Activated CD8-positive, alpha-beta memory T cell treated with anti-CD3 and anti-CD28 coated beads, Interleukin-2, amount 10 ng/mL, durations not matched to agents 7 days and 5 days (primary cell): Measurements from ENCODE around the gene JDP2. TPM values are rescaled to one million over a fixed set of nuclear protein-coding genes. Genes with fewer than 3 reads are reported as not detected.

Experiments used
- ATAC-seq: fragments of 150-1000 bp; cut with Tn5 transposase; one replicate; pipeline ENCODE4 v1.10.0; 2021; ENCODE audit warnings: moderate library complexity
- CTCF ChIA-PET: fragments of 350-600 bp; sonication (Branson Sonifier 250); formaldehyde crosslinking; loops from one replicate; lab custom pipeline; 2021; ENCODE audit warnings: antibody characterized with exemption; lab: Charles Lee
- DNase-seq: peaks from one replicate; pipeline ENCODE4 v3.0.0-alpha.2; 2020
- H3K27ac Mint-ChIP-seq: one replicate; pipeline ENCODE4 v1.8.0; 2021; ENCODE audit warnings: mild to moderate bottlenecking, mixed read lengths
- H3K27me3 Mint-ChIP-seq: one replicate; pipeline ENCODE4 v1.8.0; 2021; ENCODE audit warnings: mixed read lengths
- H3K36me3 Mint-ChIP-seq: one replicate; pipeline ENCODE4 v1.8.0; 2021; ENCODE audit warnings: mild to moderate bottlenecking, mixed read lengths
- H3K4me1 Mint-ChIP-seq: one replicate; pipeline ENCODE4 v1.8.0; 2021; ENCODE audit warnings: mixed read lengths
- H3K4me3 Mint-ChIP-seq: one replicate; pipeline ENCODE4 v1.8.0; 2021; ENCODE audit warnings: mild to moderate bottlenecking, moderate library complexity, mixed read lengths
- H3K9me3 Mint-ChIP-seq: one replicate; pipeline ENCODE4 v1.8.0; 2022; ENCODE audit warnings: low read depth, mixed read lengths
- total RNA-seq, 2 experiments: library from RNA; stranded (reverse); gene quantifications; one replicate each; pipeline ENCODE4 v1.2.3, GENCODE V29; 2021

JDP2 gene
- total RNA-seq, 2 experiments from 2014 or later: 0.75 to 1.1 TPM

GRCh38 chr14:75457648-75458165, 29.9 kb downstream of the JDP2 start:
- H3K27ac Mint-ChIP-seq: no peak overlapping the region
- no peak for ATAC-seq
- H3K4me1 Mint-ChIP-seq: peaks cover 25% of the 10 kb centered on the region
- CTCF ChIA-PET: interaction anchor here (1.1 to 1.6 kb wide), 2 partner anchors 31 to 155 kb away, joined by 3 read pairs; no protein-coding TSS in a partner anchor
- no peak overlapping the region for H3K4me3 Mint-ChIP-seq
- no peaks in the 10 kb centered on the region for H3K9me3 Mint-ChIP-seq
- no peaks in the 10 kb centered on the region for H3K27me3 Mint-ChIP-seq
- DNase-seq: no peak
- H3K36me3 Mint-ChIP-seq: no peaks in the 10 kb centered on the region

DNA sequence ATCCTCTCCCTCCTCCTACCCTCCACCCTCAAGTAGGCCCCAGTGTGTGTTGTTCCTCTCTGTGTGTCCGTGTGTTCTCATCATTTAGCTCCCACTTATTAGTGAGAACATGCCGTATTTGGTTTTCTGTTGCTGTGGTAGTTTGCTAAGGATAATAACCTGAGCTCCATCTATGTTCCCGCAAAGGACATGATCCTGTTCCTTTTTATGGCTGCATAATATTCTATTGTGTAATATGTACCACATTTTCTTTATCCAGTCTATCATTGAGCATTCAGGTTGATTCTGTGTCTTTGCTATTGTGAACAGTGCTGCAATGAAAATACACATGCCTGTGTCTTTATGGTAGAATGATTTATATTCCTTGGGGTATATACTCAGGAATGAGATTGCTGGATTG, 30.5 kb downstream of the JDP2 start:
- no peak for ATAC-seq
- no peak for DNase-seq
- H3K4me3 Mint-ChIP-seq: no peak overlapping the region
- H3K27ac Mint-ChIP-seq: peak overlapping the region; percentile 81
- peaks cover 25% of the 10 kb centered on the region for H3K4me1 Mint-ChIP-seq
- no peaks in the 10 kb centered on the region for H3K36me3 Mint-ChIP-seq
- no peaks in the 10 kb centered on the region for H3K9me3 Mint-ChIP-seq
- no peaks in the 10 kb centered on the region for H3K27me3 Mint-ChIP-seq
- CTCF ChIA-PET: interaction anchor here (1.1 to 1.6 kb wide), 3 partner anchors 30 to 150 kb away, joined by 3 to 7 read pairs (median 7); no protein-coding TSS in a partner anchor

DNA sequence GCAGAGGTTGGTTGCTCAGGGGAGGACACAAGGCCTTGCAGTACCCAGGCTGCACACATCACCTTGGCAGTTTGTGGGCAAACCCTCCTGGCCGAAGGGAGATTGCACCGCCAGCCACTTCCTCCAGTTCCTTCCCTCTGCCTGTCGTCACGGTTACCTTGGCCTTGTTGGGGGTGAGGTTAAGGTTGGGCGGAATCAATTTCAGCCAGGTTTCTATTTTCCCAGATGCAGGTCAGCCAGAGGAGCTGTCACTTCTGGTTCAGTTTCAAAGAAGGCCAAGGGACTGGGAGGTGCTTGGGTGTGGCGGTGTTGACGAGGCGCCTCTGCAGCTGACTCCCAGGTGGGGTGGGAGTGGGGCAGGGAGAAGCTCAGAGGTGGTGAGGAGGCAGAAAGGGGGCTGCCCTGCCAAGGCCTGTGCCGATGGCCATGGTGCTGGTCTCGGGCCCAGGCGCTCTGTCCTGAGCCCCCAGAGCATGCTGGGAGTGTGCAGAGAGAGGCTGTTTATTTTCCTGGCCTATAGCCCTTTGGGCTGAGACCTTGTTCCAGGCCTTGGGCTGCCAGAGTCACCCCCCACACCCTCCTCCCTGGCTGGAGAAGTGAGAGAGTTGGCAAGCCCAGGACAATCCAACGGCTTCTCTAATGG, 31.4 kb downstream of the JDP2 start:
- no peaks in the 10 kb centered on the region for H3K9me3 Mint-ChIP-seq
- DNase-seq: peak; percentile 67
- peak overlapping the region; percentile 81 for H3K27ac Mint-ChIP-seq
- no peaks in the 10 kb centered on the region for H3K36me3 Mint-ChIP-seq
- H3K4me3 Mint-ChIP-seq: no peak overlapping the region
- peak; percentile 55 for ATAC-seq
- no peaks in the 10 kb centered on the region for H3K27me3 Mint-ChIP-seq
- CTCF ChIA-PET: interaction anchor here (1.1 to 1.5 kb wide), 2 partner anchors 30 to 151 kb away, joined by 7 read pairs; no protein-coding TSS in a partner anchor
- H3K4me1 Mint-ChIP-seq: peaks cover 17% of the 10 kb centered on the region

DNA sequence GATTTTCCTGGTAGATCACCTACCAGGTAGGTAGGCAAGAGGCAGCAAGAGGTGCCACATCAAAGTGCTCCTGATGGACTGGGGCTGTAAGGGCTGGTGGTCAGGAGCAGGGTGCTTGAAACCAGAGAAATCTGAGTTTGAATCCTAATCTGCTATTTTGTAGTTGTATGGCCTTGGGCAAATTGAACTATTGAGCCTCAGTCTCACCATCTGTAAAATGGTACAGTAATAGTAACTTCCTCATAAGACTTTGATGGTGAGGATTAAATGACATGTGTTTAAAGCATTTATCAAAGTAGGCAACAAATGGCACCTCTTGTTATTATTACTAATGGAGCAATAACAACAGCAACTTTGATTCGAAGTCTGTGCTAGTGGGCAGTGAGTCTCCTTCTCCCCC, 32.0 kb downstream of the JDP2 start:
- ATAC-seq: no peak
- no peaks in the 10 kb centered on the region for H3K9me3 Mint-ChIP-seq
- CTCF ChIA-PET: interaction anchor here (1.5 kb wide), 1 partner anchor 151 kb away, joined by 7 read pairs; no protein-coding TSS in a partner anchor
- DNase-seq: no peak
- no peaks in the 10 kb centered on the region for H3K36me3 Mint-ChIP-seq
- no peaks in the 10 kb centered on the region for H3K27me3 Mint-ChIP-seq
- no peak overlapping the region for H3K4me3 Mint-ChIP-seq
- peaks cover 15% of the 10 kb centered on the region for H3K4me1 Mint-ChIP-seq
- H3K27ac Mint-ChIP-seq: no peak overlapping the region

- ATAC-seq (no peak), DNase-seq (no peak)
- peaks cover 16% of the 10 kb centered on the region for H3K4me1 Mint-ChIP-seq
- H3K36me3 Mint-ChIP-seq: no peaks in the 10 kb centered on the region
- CTCF ChIA-PET: no interaction called here
- H3K4me3 Mint-ChIP-seq: no peak overlapping the region
- no peaks in the 10 kb centered on the region for H3K9me3 Mint-ChIP-seq
- H3K27me3 Mint-ChIP-seq: no peaks in the 10 kb centered on the region
- no peak overlapping the region for H3K27ac Mint-ChIP-seq
Observed at GRCh38 chr14:75460394-75460793, 32.6 kb downstream of the JDP2 start.

GRCh38 chr14:75461303-75461702, 33.5 kb downstream of the JDP2 start:
- H3K36me3 Mint-ChIP-seq: no peaks in the 10 kb centered on the region
- H3K4me3 Mint-ChIP-seq: no peak overlapping the region
- H3K4me1 Mint-ChIP-seq: peaks cover 22% of the 10 kb centered on the region
- H3K27me3 Mint-ChIP-seq: no peaks in the 10 kb centered on the region
- no peak overlapping the region for H3K27ac Mint-ChIP-seq
- ATAC-seq (no peak), DNase-seq (no peak)
- CTCF ChIA-PET: no interaction called here
- H3K9me3 Mint-ChIP-seq: no peaks in the 10 kb centered on the region

DNA sequence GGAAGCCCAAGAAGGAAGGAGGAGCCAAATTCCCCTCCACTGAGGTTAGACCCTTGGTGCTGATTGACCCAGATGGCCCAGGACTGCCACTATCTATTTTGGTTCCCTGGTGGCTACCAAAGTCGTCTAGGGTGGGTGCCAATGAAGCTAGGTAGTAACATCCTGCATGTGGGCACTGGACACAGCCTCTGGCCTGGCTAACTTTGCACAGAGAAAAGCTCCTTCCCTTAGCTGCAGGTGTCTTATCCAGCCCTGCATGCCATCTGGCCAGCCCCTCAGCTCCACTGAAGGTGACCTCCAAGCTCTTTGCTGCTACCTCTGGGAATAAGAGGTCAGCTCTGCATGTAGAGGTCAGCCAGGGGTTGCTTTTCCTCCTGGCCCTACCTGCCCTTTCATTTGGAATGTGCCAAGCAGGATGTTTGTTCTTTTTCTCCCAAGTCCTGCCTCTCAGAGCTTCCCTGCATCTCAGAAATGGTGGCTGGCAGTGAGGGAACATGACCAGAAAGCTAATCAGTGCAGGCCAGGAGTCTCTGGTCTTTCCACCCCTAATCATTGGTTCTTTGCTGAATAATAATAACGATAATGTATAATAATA, 34.0 kb downstream of the JDP2 start:
- Mint-ChIP-seq H3K27ac (no peak overlapping the region), H3K4me1 (peaks cover 28% of the 10 kb centered on the region)
- CTCF ChIA-PET: interaction anchor here (0.6 to 2.0 kb wide), 2 partner anchors 8 to 366 kb away, joined by 3 to 5 read pairs; no protein-coding TSS in a partner anchor

DNA sequence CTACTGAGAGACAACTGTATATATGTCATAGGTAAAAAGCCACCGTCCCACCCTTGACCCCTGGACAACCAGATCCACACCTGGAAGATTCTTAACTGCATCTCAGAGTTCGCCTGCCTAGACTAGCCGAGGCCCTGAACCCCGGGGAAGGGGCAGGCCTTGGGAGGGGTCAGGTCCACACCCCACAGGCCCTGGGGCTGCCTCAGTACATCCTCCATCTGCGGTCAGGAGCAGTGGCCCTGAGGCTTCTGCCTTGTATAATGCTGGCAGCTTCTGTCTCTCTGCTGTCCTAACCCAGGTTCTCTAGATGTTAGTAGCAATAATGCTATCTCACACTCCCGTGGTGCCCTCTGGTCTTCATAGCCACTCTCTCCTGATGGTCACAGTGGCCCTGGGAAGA, 36.8 kb downstream of the JDP2 start:
- no peak overlapping the region for H3K4me3 Mint-ChIP-seq
- ATAC-seq (no peak), DNase-seq (no peak)
- peaks cover 18% of the 10 kb centered on the region for H3K4me1 Mint-ChIP-seq
- H3K27ac Mint-ChIP-seq: no peak overlapping the region
- CTCF ChIA-PET: no interaction called here
- no peaks in the 10 kb centered on the region for H3K9me3 Mint-ChIP-seq
- no peaks in the 10 kb centered on the region for H3K36me3 Mint-ChIP-seq
- no peaks in the 10 kb centered on the region for H3K27me3 Mint-ChIP-seq

More for the DNA sequence above, 34.0 kb downstream of the JDP2 start:
- Mint-ChIP-seq H3K27me3 (no peaks in the 10 kb centered on the region), H3K36me3 (no peaks in the 10 kb centered on the region), H3K4me3 (no peak overlapping the region), H3K9me3 (no peaks in the 10 kb centered on the region)
- DNase-seq (no peak), ATAC-seq (no peak)

GRCh38 chr14:75467763-75468162, 39.9 kb downstream of the JDP2 start:
- no peak overlapping the region for H3K4me3 Mint-ChIP-seq
- no peak for DNase-seq
- H3K4me1 Mint-ChIP-seq: peaks cover 17% of the 10 kb centered on the region

DNA sequence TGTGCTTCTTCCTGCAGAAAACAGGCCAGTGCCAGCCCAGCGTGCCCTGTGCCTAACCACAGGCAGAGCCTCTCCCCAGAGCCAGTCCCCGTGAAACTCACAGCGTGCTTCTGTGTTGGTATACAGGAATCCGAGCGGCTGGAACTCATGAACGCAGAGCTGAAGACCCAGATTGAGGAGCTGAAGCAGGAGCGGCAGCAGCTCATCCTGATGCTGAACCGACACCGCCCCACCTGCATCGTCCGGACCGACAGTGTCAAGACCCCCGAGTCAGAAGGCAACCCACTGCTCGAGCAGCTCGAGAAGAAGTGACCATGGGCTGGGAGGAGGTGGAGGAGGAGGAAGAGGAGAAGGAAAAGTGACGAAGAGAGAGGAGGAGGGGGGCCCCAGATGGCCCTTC, 41.3 kb downstream of the JDP2 start:
- DNase-seq: no peak
- Mint-ChIP-seq H3K9me3 (no peaks in the 10 kb centered on the region), H3K4me3 (no peak overlapping the region), H3K36me3 (no peaks in the 10 kb centered on the region), H3K27ac (no peak overlapping the region), H3K4me1 (peaks cover 17% of the 10 kb centered on the region), H3K27me3 (peaks cover 8% of the 10 kb centered on the region)
- CTCF ChIA-PET: no interaction called here
- no peak for ATAC-seq

More at GRCh38 chr14:75467763-75468162, 39.9 kb downstream of the JDP2 start:
- CTCF ChIA-PET: interaction anchor here (2.0 kb wide), 1 partner anchor 21 kb away, joined by 6 read pairs; no protein-coding TSS in a partner anchor
- Mint-ChIP-seq H3K36me3 (no peaks in the 10 kb centered on the region), H3K9me3 (no peaks in the 10 kb centered on the region), H3K27ac (no peak overlapping the region), H3K27me3 (no peaks in the 10 kb centered on the region)
- ATAC-seq: no peak

DNA sequence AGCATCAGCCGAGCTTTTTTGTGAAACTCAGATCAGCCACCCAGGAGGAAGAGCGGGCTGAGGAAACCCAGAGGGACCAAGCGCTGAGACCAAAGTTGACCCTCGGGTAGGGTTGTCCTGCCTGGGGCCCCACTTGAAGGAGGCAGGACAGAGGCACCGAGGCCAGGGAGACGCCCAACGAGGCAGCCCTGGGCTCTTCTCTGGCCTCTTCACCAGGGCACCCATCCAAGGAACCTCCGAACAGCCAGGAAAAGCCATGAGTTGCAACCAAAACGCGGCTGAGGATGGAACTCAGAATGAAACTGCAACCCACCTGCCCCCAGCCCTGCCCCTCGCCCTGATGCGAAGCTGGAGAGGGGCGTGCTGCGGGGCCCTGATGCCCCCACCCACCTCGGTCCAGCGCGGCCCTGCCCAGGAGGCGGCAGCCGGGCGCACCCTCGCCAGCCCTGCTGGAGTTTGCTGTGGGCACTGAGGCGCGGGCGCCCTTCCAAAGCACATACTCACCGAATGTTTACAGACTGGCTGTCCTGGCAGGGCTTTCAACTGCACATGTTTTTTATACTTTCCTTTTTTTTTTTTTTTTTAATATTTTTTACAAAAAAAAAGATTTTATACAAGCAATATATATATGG, 41.9 kb downstream of the JDP2 start:
- peaks cover 17% of the 10 kb centered on the region for H3K4me1 Mint-ChIP-seq
- ATAC-seq (no peak), DNase-seq (no peak)
- no peaks in the 10 kb centered on the region for H3K36me3 Mint-ChIP-seq
- no peak overlapping the region for H3K4me3 Mint-ChIP-seq
- CTCF ChIA-PET: no interaction called here
- H3K27ac Mint-ChIP-seq: no peak overlapping the region
- no peaks in the 10 kb centered on the region for H3K9me3 Mint-ChIP-seq
- H3K27me3 Mint-ChIP-seq: peaks cover 11% of the 10 kb centered on the region

GRCh38 chr14:75470238-75470797, 42.5 kb downstream of the JDP2 start:
- no peak overlapping the region for H3K27ac Mint-ChIP-seq
- H3K4me1 Mint-ChIP-seq: peaks cover 16% of the 10 kb centered on the region
- H3K9me3 Mint-ChIP-seq: no peaks in the 10 kb centered on the region
- H3K36me3 Mint-ChIP-seq: no peaks in the 10 kb centered on the region
- ATAC-seq (no peak), DNase-seq (no peak)
- peaks cover 15% of the 10 kb centered on the region for H3K27me3 Mint-ChIP-seq
- no peak overlapping the region for H3K4me3 Mint-ChIP-seq
- CTCF ChIA-PET: interaction anchor here (1.2 kb wide), 1 partner anchor 19 kb away, joined by 3 read pairs; no protein-coding TSS in a partner anchor

DNA sequence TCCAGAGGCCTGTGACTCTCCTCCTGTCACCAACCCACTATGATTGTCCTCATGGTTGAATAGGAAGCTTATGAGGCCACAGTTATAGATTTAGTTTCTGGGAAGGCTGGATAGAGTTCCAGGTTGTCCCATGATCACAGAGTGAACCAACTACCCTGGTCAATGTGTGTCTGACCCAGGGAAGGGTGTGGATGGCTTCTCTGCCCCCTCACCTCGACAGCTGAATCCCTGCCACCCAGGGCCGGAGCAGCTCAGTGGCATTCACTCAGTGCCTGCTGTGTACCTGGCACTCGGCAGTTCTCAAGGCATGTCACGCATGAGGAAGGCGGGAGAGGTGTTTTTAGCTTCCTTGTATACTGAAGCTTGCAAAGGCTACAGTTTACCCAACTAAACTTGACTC, 43.2 kb downstream of the JDP2 start:
- Mint-ChIP-seq H3K36me3 (no peaks in the 10 kb centered on the region), H3K9me3 (no peaks in the 10 kb centered on the region), H3K4me3 (no peak overlapping the region), H3K4me1 (peaks cover 11% of the 10 kb centered on the region), H3K27ac (no peak overlapping the region), H3K27me3 (peaks cover 17% of the 10 kb centered on the region)
- no peak for DNase-seq
- no peak for ATAC-seq
- CTCF ChIA-PET: interaction anchor here (1.2 kb wide), 1 partner anchor 18 kb away, joined by 3 read pairs; no protein-coding TSS in a partner anchor
